Body of pancreas (tissue), 4 donors: ENCODE data around the gene PFKFB2. TPM values are rescaled to one million over a fixed set of nuclear protein-coding genes. Genes with fewer than 3 reads are reported as not detected.

Experiments used
- ATAC-seq: fragments of 150-250 bp; one replicate; pipeline ENCODE4 v1.9.1; 2016
- DNase-seq, 4 donors: peaks; one replicate each; pipeline ENCODE4 v3.0.0-alpha.2; 2019
- H3K27ac ChIP-seq, 4 donors: fragments of 200-600 bp; sonication (generic); 1 replicate in 3 of 4; 2 replicates in 1 of 4; pipeline versions ENCODE4 v1.5.1 to v1.6.1; 2016 to 2019; ENCODE audit warnings: mild to moderate bottlenecking in 1 of 4, mixed read lengths in 1 of 4, moderate library complexity in 1 of 4
- H3K27me3 ChIP-seq, 2 donors: fragments of 200-600 bp; sonication (generic); one replicate each; pipeline ENCODE4 v1.6.0; 2016; ENCODE audit warnings: mild to moderate bottlenecking in 1 of 2
- H3K36me3 ChIP-seq, 2 donors: fragments of 200-600 bp; sonication (generic); replicated peaks in 1 of 2; 2 replicates each; pipeline ENCODE4 v1.5.1; 2016; ENCODE audit warnings: low read depth in 2 of 2; ENCODE audit not compliant: insufficient read depth in 1 of 2
- H3K4me1 ChIP-seq: fragments of 200-600 bp; sonication (generic); one replicate; pipeline ENCODE4 v1.6.0; 2016
- H3K4me3 ChIP-seq, 2 donors: fragments of 200-600 bp; sonication (generic); 1 replicate in 1 of 2; 2 replicates in 1 of 2; pipeline ENCODE4 v1.5.1; 2016 to 2019
- H3K9me3 ChIP-seq, 3 donors: fragments of 200-600 bp; sonication (generic); 1 replicate in 2 of 3; 2 replicates in 1 of 3; pipeline ENCODE4 v1.5.1; 2016
- CTCF ChIP-seq, 7 experiments: fragments of 450-650 bp in 4 of 7; fragments of 200-600 bp in 3 of 7; sonication (generic) in 3 of 7; IDR thresholded peaks; one replicate each; pipeline ENCODE4 v1.5.1; 2016 to 2019; ENCODE audit warnings: antibody characterized with exemption in 7 of 7
- POLR2A ChIP-seq, 3 donors: fragments of 450-650 bp; IDR thresholded peaks; one replicate each; pipeline ENCODE4 v1.6.1; 2016; ENCODE audit warnings: antibody characterized with exemption in 3 of 3, mild to moderate bottlenecking in 2 of 3
- WGBS, 2 donors: methylation state at CpG; one replicate each; pipeline ENCODE4 v1.1.5; 2017; 5-methylcytosine and 5-hydroxymethylcytosine counted together
- intact Hi-C: fragments of 100-400 bp; cut with DNase I; formaldehyde crosslinking; loops from one replicate; pipeline ENCODE4 v1.15.1; 2023
- total RNA-seq, 2 donors: library from RNA; depleted of rRNA; stranded (reverse); fragments of >200 nt; gene quantifications; one replicate each; pipeline ENCODE4 v1.1.0, GENCODE V29; 2016

PFKFB2 gene
- total RNA-seq, 2 donors from 2014 or later = 4.9 to 9.3 TPM

GRCh38 chr1:207025146-207025880, 27.8 kb upstream of the PFKFB2 start:
- Histone ChIP-seq H3K9me3 (no peaks in the 10 kb centered on the region), H3K36me3 (peaks cover 0 to 4% of the 10 kb centered on the region in 2 donors), H3K27ac (peak overlapping the region; percentile 90 to 92 (median 90)), H3K4me3 (no peak overlapping the region), H3K27me3 (no peaks in the 10 kb centered on the region), H3K4me1 (peaks cover 87% of the 10 kb centered on the region)
- ATAC-seq (peak; percentile 82), DNase-seq (peak in 3 of 4 donors; percentile 60 to 72 (median 62))
- intact Hi-C loops = no loop called here
- WGBS, 2 donors = 30 to 34% methylated on average over 5 of the region's 5 CpGs
- TF ChIP-seq CTCF (IDR thresholded peaks at IDR 0.05) (no peak), POLR2A (IDR thresholded peaks at IDR 0.05) (peak in 1 of 3 donors; percentile 13)

- 34 to 45% methylated on average over 4 of the region's 4 CpGs for WGBS, 2 donors
- Histone ChIP-seq H3K4me1 (peaks cover 94% of the 10 kb centered on the region), H3K36me3 (peaks cover 0 to 4% of the 10 kb centered on the region in 2 donors), H3K27ac (peak overlapping the region; percentile 90 to 92 (median 90)), H3K9me3 (no peaks in the 10 kb centered on the region), H3K4me3 (no peak overlapping the region), H3K27me3 (no peaks in the 10 kb centered on the region)
- no peak for ATAC-seq
- intact Hi-C loops = no loop called here
- TF ChIP-seq CTCF (IDR thresholded peaks at IDR 0.05) = no peak
- TF ChIP-seq POLR2A (IDR thresholded peaks at IDR 0.05) = no peak
- no peak for DNase-seq
Observed at GRCh38 chr1:207026104-207026534, 27.0 kb upstream of the PFKFB2 start.

- Histone ChIP-seq H3K27ac (peak overlapping the region; percentile 17 to 92 (median 90)), H3K9me3 (no peaks in the 10 kb centered on the region), H3K4me1 (peaks cover 89% of the 10 kb centered on the region), H3K4me3 (no peak overlapping the region), H3K36me3 (peaks cover 0 to 4% of the 10 kb centered on the region in 2 donors), H3K27me3 (no peaks in the 10 kb centered on the region)
- WGBS, 2 donors = 72 to 74% methylated on average over 18 of the region's 18 CpGs
- TF ChIP-seq POLR2A (IDR thresholded peaks at IDR 0.05) (peak in 2 of 3 donors; percentile 21 to 28), CTCF (IDR thresholded peaks at IDR 0.05) (no peak)
- DNase-seq (no peak), ATAC-seq (no peak)
- intact Hi-C loops = no loop called here
Observed at GRCh38 chr1:207027206-207027777, 25.8 kb upstream of the PFKFB2 start.

DNA sequence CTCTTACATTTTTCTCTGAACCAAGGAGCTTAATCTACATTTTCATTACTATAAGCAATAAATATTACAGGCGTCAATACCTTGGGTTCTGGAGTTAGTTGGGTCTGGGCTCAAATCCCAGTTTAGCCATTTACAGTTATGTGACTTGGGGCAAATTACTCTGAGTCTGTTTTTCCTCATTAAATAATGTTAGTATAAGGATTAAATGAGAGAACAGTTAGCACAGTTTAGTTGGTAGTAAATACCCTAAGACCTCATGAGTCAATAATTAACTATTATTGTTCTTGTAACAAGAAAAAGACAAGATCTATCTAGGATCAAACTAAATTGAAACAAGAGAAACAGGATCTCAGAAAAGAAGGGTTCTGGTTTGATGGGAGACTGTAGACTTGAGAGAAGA, 25.2 kb upstream of the PFKFB2 start:
- peaks cover 88% of the 10 kb centered on the region for H3K4me1 ChIP-seq
- no peaks in the 10 kb centered on the region for H3K9me3 ChIP-seq
- WGBS, 2 donors = 52 to 55% methylated on average over 1 of the region's 1 CpG
- ATAC-seq = no peak
- intact Hi-C loops = no loop called here
- H3K27me3 ChIP-seq = no peaks in the 10 kb centered on the region
- no peaks in the 10 kb centered on the region for H3K36me3 ChIP-seq
- H3K27ac ChIP-seq = peak overlapping the region in 3 of 4 donors; percentile 90 to 92 (median 91)
- no peak for DNase-seq
- H3K4me3 ChIP-seq = no peak overlapping the region
- TF ChIP-seq POLR2A (IDR thresholded peaks at IDR 0.05) = no peak
- TF ChIP-seq CTCF (IDR thresholded peaks at IDR 0.05) = no peak
